GM18508 (cell line): ENCODE measurements around the gene JTB.
"Not testable (repeated sequence)": the region's sequence is repeated elsewhere in the genome, so short reads cannot be mapped to it uniquely, and the experiment has no call there.

Experiments
- ATAC-seq: cut with Tn5 transposase; IDR thresholded peaks from one replicate; pipeline ENCODE4 v1.9.1; 2021; ENCODE audit warnings: moderate number of reproducible peaks; ENCODE audit not compliant: insufficient read depth, unreplicated experiment

The JTB gene

GRCh38 chr1:153981735-153982134 lies 4.3 kb upstream of the JTB start:
- ATAC-seq, result not testable (repeated sequence)

- not testable (repeated sequence) for ATAC-seq
Measured at GRCh38 chr1:153979091-153979490, 1.6 kb upstream of the JTB start.

- ATAC-seq, result no peak
Measured at GRCh38 chr1:153978274-153978909, 918 bp upstream of the JTB start.

GRCh38 chr1:153976819-153977249 lies 640 bp downstream of the JTB start:
- ATAC-seq, result no peak

GRCh38 chr1:153973525-153973924 lies 3.9 kb downstream of the JTB start:
- ATAC-seq, result no peak

GRCh38 chr1:153973071-153973470 lies 4.4 kb downstream of the JTB start:
- no peak for ATAC-seq

GRCh38 chr1:153970346-153970745 lies 7.1 kb downstream of the JTB start:
- ATAC-seq, result no peak

- no peak for ATAC-seq
Measured at GRCh38 chr1:153968972-153969371, 8.5 kb downstream of the JTB start.

- ATAC-seq, result no peak
Measured at GRCh38 chr1:153968408-153968807, 9.1 kb downstream of the JTB start.

- no peak for ATAC-seq
Measured at GRCh38 chr1:153968000-153968363, 9.5 kb downstream of the JTB start.

- ATAC-seq, result peak; percentile 60
Measured at GRCh38 chr1:153967107-153967999, 10.1 kb downstream of the JTB start, which contains the start of gene CREB3L4. Gene CREB3L4, plus strand, starts transcription at chr1:153967902. Its CDS starts 624 bp downstream, at chr1:153968526.

GRCh38 chr1:153963850-153964331 lies 13.6 kb downstream of the JTB start:
- ATAC-seq, result no peak

GRCh38 chr1:153963030-153963849 lies 14.2 kb downstream of the JTB start, which contains the start of gene SLC39A1:
Gene SLC39A1, minus strand, starts transcription at chr1:153963537. Its CDS starts 822 bp downstream, at chr1:153962715.
- no peak for ATAC-seq

- no peak for ATAC-seq
Measured at GRCh38 chr1:153962088-153963029, 15.1 kb downstream of the JTB start.

GRCh38 chr1:153961421-153961820 lies 16.1 kb downstream of the JTB start:
- ATAC-seq, result no peak

GRCh38 chr1:153960206-153960605 lies 17.3 kb downstream of the JTB start:
- ATAC-seq, result no peak

- no peak for ATAC-seq
Measured at GRCh38 chr1:153959454-153959853, 18.0 kb downstream of the JTB start.

- ATAC-seq, result no peak
Measured at GRCh38 chr1:153958961-153959260, 18.6 kb downstream of the JTB start.

- peak; percentile 56 for ATAC-seq
Measured at GRCh38 chr1:153958111-153958960, 19.1 kb downstream of the JTB start, which contains the start of gene CRTC2. Gene CRTC2, minus strand, starts transcription at chr1:153958612. Its CDS starts 115 bp downstream, at chr1:153958497.
